HepG2 (cell line): ENCODE measurements around the gene PPP1R16B. TPM values are rescaled to one million over a fixed set of nuclear protein-coding genes. Genes with fewer than 3 reads are reported as not detected.

Experiments used
- ARID5B ChIP-seq: IDR thresholded peaks from 2 replicates; pipeline ENCODE4 v1.4.0; 2020; ENCODE audit warnings: mild to moderate bottlenecking, missing genetic modification reagents
- CEBPB ChIP-seq: IDR thresholded peaks from 2 replicates; pipeline ENCODE4 v1.6.1; 2011; ENCODE audit warnings: low read depth, low read length, improper control_type of control experiment, borderline replicate concordance
- HIC2 ChIP-seq: sonication (generic); formaldehyde crosslinking; IDR thresholded peaks from 2 replicates; pipeline ENCODE4 v1.9.0; 2022; ENCODE audit warnings: low read depth, missing genetic modification reagents
- MYC ChIP-seq: sonication (generic); formaldehyde crosslinking; IDR thresholded peaks from 2 replicates; pipeline ENCODE4 v1.9.0; 2021; ENCODE audit warnings: missing genetic modification reagents, borderline replicate concordance
- NFKB2 ChIP-seq: sonication (generic); formaldehyde crosslinking; IDR thresholded peaks from 2 replicates; pipeline ENCODE4 v1.4.0; 2020; ENCODE audit warnings: missing genetic modification reagents, borderline replicate concordance
- PBX2 ChIP-seq: IDR thresholded peaks from 2 replicates; pipeline ENCODE4 v1.6.1; 2016; ENCODE audit warnings: control low read depth
- RAD51 ChIP-seq: fragments of 450-650 bp; IDR thresholded peaks from 2 replicates; pipeline ENCODE4 v1.6.1; 2016; ENCODE audit warnings: borderline replicate concordance
- ZFP36L2 ChIP-seq: sonication (generic); formaldehyde crosslinking; IDR thresholded peaks from 2 replicates; pipeline ENCODE4 v1.4.0; 2020; ENCODE audit warnings: missing genetic modification reagents
- ZNF224 ChIP-seq: sonication (generic); formaldehyde crosslinking; IDR thresholded peaks from 2 replicates; pipeline ENCODE4 v1.5.0; 2020; ENCODE audit warnings: mild to moderate bottlenecking, missing genetic modification reagents
- ZNF616 ChIP-seq: sonication (generic); formaldehyde crosslinking; IDR thresholded peaks from 2 replicates; pipeline ENCODE4 v1.5.0; 2020; ENCODE audit warnings: low read depth, mild to moderate bottlenecking, missing genetic modification reagents
- polyA plus RNA-seq, 8 experiments: library from polyadenylated mRNA; depleted of rRNA in 3 of 8; stranded (reverse) in 7 of 8; unstranded in 1 of 8; fragments of >200 nt; fragmentation: Illumina TruSeq in 4 of 8; extraction: Trizol in 4 of 8; gene quantifications; 2 replicates each; pipeline versions ENCODE4 v1.2.1 to v1.2.3, GENCODE V29; 2011 to 2016; ENCODE audit warnings: low read depth in 4 of 8, missing spikeins in 1 of 8, mixed read lengths in 1 of 8; ENCODE audit not compliant: insufficient read depth in 1 of 8
- total RNA-seq, 5 experiments: library from RNA; depleted of rRNA; stranded (reverse); fragments of >200 nt; fragmentation: Illumina TruSeq; extraction: Trizol; gene quantifications; 2 replicates each; pipeline ENCODE4 v1.2.3, GENCODE V29; 2016; ENCODE audit warnings: low read depth in 1 of 5
- TF ChIP-seq, protein P1 (sequence below): sonication (generic); formaldehyde crosslinking; IDR thresholded peaks from 2 replicates; pipeline ENCODE4 v1.8.0; 2022; ENCODE audit warnings: missing genetic modification reagents, low read depth, mild to moderate bottlenecking, borderline replicate concordance
- TF ChIP-seq, protein P2 (sequence below): sonication (generic); formaldehyde crosslinking; IDR thresholded peaks from 2 replicates; pipeline ENCODE4 v1.5.0; 2020; ENCODE audit warnings: mild to moderate bottlenecking, missing genetic modification reagents
- TF ChIP-seq, protein P3 (sequence below): sonication (generic); formaldehyde crosslinking; IDR thresholded peaks from 2 replicates; pipeline ENCODE4 v1.4.0; 2020; ENCODE audit warnings: missing genetic modification reagents, borderline replicate concordance
- TF ChIP-seq, protein P4 (sequence below): IDR thresholded peaks from 2 replicates; pipeline ENCODE4 v1.6.1; 2016; ENCODE audit warnings: low read depth, borderline replicate concordance

PPP1R16B gene
- total and polyA plus RNA-seq, 2 of the 13 experiments (the other 11 are each of a cell fraction or from before 2014, with no cell fraction given), result 0.02 to 0.11 TPM

DNA sequence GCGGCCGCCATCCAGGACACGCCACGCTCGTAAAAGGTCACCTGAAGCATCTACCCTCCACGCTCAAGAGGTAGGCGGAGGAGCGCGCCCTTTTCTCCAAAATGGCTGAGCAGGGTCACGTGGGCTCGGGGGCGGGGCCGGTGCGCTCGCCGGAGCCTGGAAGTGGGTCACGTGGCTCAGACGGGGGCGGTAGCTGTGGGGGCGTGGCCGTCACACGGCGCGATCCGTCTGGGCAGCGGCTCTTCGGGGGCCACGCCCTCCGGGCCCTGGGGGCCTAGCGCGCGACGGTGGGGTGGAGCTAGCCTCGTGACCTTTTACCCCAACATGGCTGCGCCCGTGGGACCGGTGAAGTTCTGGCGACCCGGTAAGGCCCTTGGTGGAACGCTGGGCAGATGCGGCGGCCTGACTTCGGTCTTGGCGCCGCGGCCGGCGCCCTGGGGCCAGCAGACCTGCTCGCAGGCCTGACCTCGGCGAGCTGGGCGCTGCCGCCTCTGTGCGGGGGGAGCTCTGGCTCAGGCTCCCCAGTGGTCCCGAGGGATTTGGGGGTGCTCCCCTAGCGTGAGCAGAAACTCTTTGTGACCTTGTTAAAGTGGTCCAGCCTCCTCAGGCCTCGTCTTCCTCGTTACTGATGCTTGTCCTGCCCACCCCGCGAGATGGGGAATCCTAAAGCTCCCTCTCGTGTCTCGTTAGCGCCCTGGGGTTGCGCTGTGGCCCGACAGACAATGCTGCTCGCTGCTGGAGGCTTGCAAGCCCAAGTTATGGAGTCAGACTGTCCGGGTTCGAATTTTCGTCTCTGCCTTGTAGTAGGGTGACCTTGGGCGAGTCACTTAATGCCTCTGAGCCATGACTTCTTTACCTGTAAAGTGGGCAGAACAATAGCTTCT is 156.8 kb downstream of the PPP1R16B start, which contains the start of gene DHX35 (continued):
- no peak for TF ChIP-seq CEBPB
- TF ChIP-seq ARID5B, result peak; percentile 73
- TF ChIP-seq, protein P1, sequence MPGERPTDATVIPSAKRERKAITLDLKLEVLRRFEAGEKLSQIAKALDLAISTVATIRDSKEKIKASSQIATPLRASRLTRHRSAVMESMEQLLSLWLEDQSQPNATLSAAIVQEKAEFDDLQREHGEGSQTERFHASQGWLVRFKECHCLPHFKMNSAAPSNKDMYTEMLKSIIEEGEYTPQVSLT (CRISPR knock-in tag), result no peak; the same call in none of the 2 replicates
- TF ChIP-seq, protein P2, sequence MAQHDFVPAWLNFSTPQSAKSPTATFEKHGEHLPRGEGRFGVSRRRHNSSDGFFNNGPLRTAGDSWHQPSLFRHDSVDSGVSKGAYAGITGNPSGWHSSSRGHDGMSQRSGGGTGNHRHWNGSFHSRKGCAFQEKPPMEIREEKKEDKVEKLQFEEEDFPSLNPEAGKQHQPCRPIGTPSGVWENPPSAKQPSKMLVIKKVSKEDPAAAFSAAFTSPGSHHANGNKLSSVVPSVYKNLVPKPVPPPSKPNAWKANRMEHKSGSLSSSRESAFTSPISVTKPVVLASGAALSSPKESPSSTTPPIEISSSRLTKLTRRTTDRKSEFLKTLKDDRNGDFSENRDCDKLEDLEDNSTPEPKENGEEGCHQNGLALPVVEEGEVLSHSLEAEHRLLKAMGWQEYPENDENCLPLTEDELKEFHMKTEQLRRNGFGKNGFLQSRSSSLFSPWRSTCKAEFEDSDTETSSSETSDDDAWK (CRISPR knock-in tag), result no peak
- peak; percentile 100 for TF ChIP-seq RAD51
- peak; percentile 92; the same call in 1 of the 2 replicates for TF ChIP-seq ZNF224 (CRISPR knock-in tag)
- TF ChIP-seq NFKB2, result peak; percentile 95; the same call in 1 of the 2 replicates
- TF ChIP-seq PBX2, result no peak
- TF ChIP-seq, protein P3, sequence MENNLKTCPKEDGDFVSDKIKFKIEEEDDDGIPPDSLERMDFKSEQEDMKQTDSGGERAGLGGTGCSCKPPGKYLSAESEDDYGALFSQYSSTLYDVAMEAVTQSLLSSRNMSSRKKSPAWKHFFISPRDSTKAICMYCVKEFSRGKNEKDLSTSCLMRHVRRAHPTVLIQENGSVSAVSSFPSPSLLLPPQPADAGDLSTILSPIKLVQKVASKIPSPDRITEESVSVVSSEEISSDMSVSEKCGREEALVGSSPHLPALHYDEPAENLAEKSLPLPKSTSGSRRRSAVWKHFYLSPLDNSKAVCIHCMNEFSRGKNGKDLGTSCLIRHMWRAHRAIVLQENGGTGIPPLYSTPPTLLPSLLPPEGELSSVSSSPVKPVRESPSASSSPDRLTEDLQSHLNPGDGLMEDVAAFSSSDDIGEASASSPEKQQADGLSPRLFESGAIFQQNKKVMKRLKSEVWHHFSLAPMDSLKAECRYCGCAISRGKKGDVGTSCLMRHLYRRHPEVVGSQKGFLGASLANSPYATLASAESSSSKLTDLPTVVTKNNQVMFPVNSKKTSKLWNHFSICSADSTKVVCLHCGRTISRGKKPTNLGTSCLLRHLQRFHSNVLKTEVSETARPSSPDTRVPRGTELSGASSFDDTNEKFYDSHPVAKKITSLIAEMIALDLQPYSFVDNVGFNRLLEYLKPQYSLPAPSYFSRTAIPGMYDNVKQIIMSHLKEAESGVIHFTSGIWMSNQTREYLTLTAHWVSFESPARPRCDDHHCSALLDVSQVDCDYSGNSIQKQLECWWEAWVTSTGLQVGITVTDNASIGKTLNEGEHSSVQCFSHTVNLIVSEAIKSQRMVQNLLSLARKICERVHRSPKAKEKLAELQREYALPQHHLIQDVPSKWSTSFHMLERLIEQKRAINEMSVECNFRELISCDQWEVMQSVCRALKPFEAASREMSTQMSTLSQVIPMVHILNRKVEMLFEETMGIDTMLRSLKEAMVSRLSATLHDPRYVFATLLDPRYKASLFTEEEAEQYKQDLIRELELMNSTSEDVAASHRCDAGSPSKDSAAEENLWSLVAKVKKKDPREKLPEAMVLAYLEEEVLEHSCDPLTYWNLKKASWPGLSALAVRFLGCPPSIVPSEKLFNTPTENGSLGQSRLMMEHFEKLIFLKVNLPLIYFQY (CRISPR knock-in tag), result peak; percentile 83
- TF ChIP-seq, protein P4, sequence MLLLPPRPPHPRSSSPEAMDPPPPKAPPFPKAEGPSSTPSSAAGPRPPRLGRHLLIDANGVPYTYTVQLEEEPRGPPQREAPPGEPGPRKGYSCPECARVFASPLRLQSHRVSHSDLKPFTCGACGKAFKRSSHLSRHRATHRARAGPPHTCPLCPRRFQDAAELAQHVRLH (CRISPR knock-in tag), result peak; percentile 92; the same call in 1 of the 2 replicates
- TF ChIP-seq HIC2 (CRISPR knock-in tag), result no peak
- TF ChIP-seq MYC (CRISPR knock-in tag), result peak; percentile 96
- TF ChIP-seq ZNF616, result peak; percentile 84
- 0 out of 2 replicates have a peak, but pooled peaks have one; percentile 24 for TF ChIP-seq ZFP36L2 (CRISPR knock-in tag)
